ENCODE measurements around the gene ERC2. TPM values are rescaled to one million over a fixed set of nuclear protein-coding genes. Genes with fewer than 3 reads are reported as not detected.
A peak's percentile ranks its signal among the peaks of the same experiment; 100 is the strongest.

The ERC2 gene
- polyA plus RNA-seq, 2 of the 4 experiments (the other 2 are of a cell fraction), result 0.16 TPM; not detected in 1

DNA sequence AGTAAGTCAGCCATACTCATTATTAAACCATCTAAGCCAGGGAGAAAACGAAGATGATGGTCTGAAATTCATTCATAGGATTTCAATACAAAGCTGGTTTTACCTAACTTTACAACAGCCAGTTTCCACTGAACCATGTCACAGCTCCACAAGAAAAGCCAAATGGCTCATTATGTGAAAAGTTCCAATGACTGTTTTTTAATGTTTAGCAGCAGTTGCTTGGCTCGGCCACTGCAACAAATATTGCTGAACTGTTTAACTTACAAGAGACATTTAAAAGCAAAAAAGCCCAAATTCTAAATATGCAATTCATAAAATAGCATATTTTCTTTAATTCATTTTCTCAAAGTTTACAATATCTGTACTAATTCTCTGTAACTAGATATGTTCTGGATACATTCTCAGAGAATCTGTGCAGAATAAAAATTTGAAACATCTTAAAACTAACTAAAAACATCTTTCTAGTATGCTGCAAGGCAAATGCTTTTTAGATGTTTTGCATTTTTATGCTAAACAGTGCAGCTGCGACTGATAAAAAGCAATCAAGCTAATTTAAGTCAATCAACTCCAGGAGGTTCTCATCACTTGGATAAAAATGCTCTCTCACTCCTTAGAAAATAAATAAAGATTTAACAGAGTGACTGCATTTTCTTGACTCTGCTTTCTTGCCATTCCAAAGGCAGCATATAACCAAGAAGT is 356.5 kb downstream of the ERC2 start:
- CTCF ChIA-PET, result interaction anchor here (0.7 kb wide), 1 partner anchor 48 kb away, joined by 4 read pairs; no protein-coding TSS in a partner anchor
- Histone ChIP-seq H3K4me2 (no peak overlapping the region), H3K27ac (no peak overlapping the region), H3K9me3 (no peaks in the 10 kb centered on the region; the same call in 2 of the 3 replicates), H3K4me1 (no peaks in the 10 kb centered on the region), H3K4me3 (no peak overlapping the region)
- ATAC-seq, result no peak
- no peak for DNase-seq (ENCODE audit: low read depth in 1 of 2, low spot score in 1 of 2)
- TF ChIP-seq EHF (CRISPR knock-in tag; IDR thresholded peaks at IDR 0.05) (no peak), HEYL (CRISPR knock-in tag; IDR thresholded peaks at IDR 0.05) (no peak), RCOR1 (IDR thresholded peaks at IDR 0.05; ENCODE audit: low read depth, low read length) (no peak), RFX5 (IDR thresholded peaks at IDR 0.05) (no peak), HOXB13 (CRISPR knock-in tag; IDR thresholded peaks at IDR 0.05; ENCODE audit: low read depth) (no peak), POLR2AphosphoS2 (conservative IDR thresholded peaks at IDR 0.05; ENCODE audit: low read length) (no peak), SMC3 (IDR thresholded peaks at IDR 0.05) (no peak)
- TF ChIP-seq, protein P1, sequence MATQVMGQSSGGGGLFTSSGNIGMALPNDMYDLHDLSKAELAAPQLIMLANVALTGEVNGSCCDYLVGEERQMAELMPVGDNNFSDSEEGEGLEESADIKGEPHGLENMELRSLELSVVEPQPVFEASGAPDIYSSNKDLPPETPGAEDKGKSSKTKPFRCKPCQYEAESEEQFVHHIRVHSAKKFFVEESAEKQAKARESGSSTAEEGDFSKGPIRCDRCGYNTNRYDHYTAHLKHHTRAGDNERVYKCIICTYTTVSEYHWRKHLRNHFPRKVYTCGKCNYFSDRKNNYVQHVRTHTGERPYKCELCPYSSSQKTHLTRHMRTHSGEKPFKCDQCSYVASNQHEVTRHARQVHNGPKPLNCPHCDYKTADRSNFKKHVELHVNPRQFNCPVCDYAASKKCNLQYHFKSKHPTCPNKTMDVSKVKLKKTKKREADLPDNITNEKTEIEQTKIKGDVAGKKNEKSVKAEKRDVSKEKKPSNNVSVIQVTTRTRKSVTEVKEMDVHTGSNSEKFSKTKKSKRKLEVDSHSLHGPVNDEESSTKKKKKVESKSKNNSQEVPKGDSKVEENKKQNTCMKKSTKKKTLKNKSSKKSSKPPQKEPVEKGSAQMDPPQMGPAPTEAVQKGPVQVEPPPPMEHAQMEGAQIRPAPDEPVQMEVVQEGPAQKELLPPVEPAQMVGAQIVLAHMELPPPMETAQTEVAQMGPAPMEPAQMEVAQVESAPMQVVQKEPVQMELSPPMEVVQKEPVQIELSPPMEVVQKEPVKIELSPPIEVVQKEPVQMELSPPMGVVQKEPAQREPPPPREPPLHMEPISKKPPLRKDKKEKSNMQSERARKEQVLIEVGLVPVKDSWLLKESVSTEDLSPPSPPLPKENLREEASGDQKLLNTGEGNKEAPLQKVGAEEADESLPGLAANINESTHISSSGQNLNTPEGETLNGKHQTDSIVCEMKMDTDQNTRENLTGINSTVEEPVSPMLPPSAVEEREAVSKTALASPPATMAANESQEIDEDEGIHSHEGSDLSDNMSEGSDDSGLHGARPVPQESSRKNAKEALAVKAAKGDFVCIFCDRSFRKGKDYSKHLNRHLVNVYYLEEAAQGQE (IDR thresholded peaks at IDR 0.05), result no peak
- WGBS (ENCODE audit: missing lambda C conversion rate), result 35% methylated on average over 3 of the region's 3 CpGs
- no peak for FAIRE-seq
- POLR2A ChIA-PET, result no interaction called here

DNA sequence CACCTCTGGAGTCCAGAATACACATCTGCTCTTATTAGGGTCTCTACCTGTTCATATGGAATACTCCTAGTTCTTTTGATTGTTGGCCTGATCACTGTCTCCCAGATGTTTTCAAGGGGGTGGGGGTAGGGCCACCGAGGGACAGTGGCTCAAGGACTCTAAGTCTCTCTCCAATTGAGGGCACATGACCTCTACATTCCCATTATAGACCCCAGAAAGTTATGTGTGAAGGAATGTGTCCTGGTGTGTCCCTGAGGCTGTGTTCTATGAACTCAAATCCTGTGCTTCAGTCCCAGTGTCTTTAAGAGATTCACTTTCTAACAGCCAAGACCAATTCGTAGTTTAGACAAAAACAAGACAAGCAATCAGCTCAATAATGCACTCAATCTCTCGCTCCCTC is 357.4 kb downstream of the ERC2 start:
- WGBS (ENCODE audit: missing lambda C conversion rate), result 31% methylated on average over 3 of the region's 3 CpGs
- no peak for DNase-seq (ENCODE audit: low read depth in 1 of 2, low spot score in 1 of 2)
- ChIA-PET CTCF (no interaction called here), POLR2A (no interaction called here)
- H3K4me2 ChIP-seq, result no peak overlapping the region
- peaks cover 4% of the 10 kb centered on the region; the same call in 1 of the 3 replicates for H3K4me1 ChIP-seq
- ATAC-seq, result no peak
- no peaks in the 10 kb centered on the region; the same call in 2 of the 3 replicates for H3K9me3 ChIP-seq
- TF ChIP-seq FOXS1 (CRISPR knock-in tag; IDR thresholded peaks at IDR 0.05) (no peak), NFE2L2 (conservative IDR thresholded peaks at IDR 0.05; ENCODE audit: low read length) (no peak), CBX2 (IDR thresholded peaks at IDR 0.05; ENCODE audit: borderline replicate concordance, low read depth) (no peak), NPAS2 (CRISPR knock-in tag; IDR thresholded peaks at IDR 0.05; ENCODE audit: borderline replicate concordance) (no peak), RFX5 (IDR thresholded peaks at IDR 0.05) (no peak)
- H3K4me3 ChIP-seq, result no peak overlapping the region
- no peak overlapping the region for H3K27ac ChIP-seq
- no peak for FAIRE-seq

DNA sequence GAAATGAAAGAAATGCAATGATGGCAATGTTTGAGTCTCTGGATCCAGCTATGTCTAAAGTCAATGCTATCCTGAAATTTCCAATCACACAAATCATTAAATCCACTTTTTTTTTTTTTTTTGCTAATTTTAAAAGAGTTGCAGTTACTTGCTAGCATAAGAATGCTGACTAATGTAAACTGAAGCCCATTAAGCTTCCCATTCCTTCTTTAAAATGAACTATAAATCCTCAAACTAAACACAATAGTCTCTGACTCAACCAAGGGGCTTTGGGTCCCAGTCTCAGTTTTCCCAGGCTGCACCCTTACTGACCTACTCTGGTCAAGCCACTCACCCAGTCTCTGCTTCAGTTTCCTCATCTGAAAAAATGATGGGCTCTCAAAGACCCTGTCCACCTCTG is 361.1 kb downstream of the ERC2 start:
- no peak for FAIRE-seq
- no peak for ATAC-seq
- TF ChIP-seq SMC3 (IDR thresholded peaks at IDR 0.05), result no peak
- no peak for TF ChIP-seq CHD4 (IDR thresholded peaks at IDR 0.05; ENCODE audit: borderline replicate concordance)
- TF ChIP-seq, protein P2, sequence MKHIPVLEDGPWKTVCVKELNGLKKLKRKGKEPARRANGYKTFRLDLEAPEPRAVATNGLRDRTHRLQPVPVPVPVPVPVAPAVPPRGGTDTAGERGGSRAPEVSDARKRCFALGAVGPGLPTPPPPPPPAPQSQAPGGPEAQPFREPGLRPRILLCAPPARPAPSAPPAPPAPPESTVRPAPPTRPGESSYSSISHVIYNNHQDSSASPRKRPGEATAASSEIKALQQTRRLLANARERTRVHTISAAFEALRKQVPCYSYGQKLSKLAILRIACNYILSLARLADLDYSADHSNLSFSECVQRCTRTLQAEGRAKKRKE (CRISPR knock-in tag; IDR thresholded peaks at IDR 0.05; ENCODE audit: low read depth), result no peak
- TF ChIP-seq TP53 (CRISPR knock-in tag; IDR thresholded peaks at IDR 0.05), result no peak
- TF ChIP-seq MAFK (IDR thresholded peaks at IDR 0.05; ENCODE audit: partially characterized antibody), result peak; percentile 42
- TF ChIP-seq ZFP36 (IDR thresholded peaks at IDR 0.05; ENCODE audit: borderline replicate concordance, partially characterized antibody), result no peak
- POLR2A ChIA-PET, result no interaction called here
- CTCF ChIA-PET, result no interaction called here
- Histone ChIP-seq H3K4me3 (no peak overlapping the region), H3K4me1 (peaks cover 4% of the 10 kb centered on the region; the same call in 1 of the 3 replicates), H3K4me2 (no peak overlapping the region), H3K27ac (no peak overlapping the region), H3K9me3 (no peaks in the 10 kb centered on the region)
- DNase-seq (ENCODE audit: low read depth in 1 of 2, low spot score in 1 of 2), result no peak
